RWPE1 (cell line): ENCODE data around the gene AGPAT4.
A peak's percentile ranks its signal among the peaks of the same experiment; 100 is the strongest.

Experiments
- CTCF ChIA-PET: fragments of 350-600 bp; sonication (Branson Sonifier 250); formaldehyde crosslinking; extraction: SDS; loops from one replicate; lab custom pipeline; 2021; lab: Yijun Ruan, JAX
- POLR2A ChIA-PET: fragments of 400-600 bp; formaldehyde crosslinking; extraction: SDS; loops from one replicate; lab custom pipeline; 2020; ENCODE audit warnings: antibody characterized with exemption; ENCODE audit not compliant: low non-redundant PET; lab: Yijun Ruan, JAX
- DNase-seq: peaks from one replicate; pipeline ENCODE4 v3.0.0; 2012; ENCODE audit warnings: low spot score
- H3K27ac ChIP-seq: fragments of 450-650 bp; 2 replicates; pipeline ENCODE4 v1.5.1; 2017
- TF ChIP-seq, protein P1 (sequence below): fragments of 450-650 bp; conservative IDR thresholded peaks from 2 replicates; pipeline ENCODE4 v1.5.1; 2017; ENCODE audit warnings: low read depth, mild to moderate bottlenecking

AGPAT4 gene

DNA sequence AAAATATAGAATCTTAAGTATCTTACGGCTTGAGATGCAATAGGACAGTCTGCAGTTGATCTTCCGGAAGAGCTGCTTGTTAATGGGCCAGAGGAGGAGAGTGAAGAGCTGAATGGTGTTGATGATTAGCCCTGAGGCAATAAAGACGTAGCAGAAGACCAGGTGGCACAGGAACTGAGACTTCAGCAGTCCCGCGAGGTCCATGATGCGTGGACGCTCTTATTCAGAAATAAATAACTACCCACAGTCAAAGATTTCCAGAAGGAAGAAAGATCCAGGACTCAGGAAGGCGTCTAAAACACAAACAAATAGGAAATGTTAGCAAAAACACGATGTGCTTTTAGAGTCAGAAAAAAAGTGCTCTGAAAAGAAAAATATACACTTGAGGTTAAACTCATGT is 41.9 kb downstream of the AGPAT4 start:
- POLR2A ChIA-PET: no interaction called here
- CTCF ChIA-PET: interaction anchor here (0.8 kb wide), 1 partner anchor 138 kb away, joined by 3 read pairs; no protein-coding TSS in a partner anchor

DNA sequence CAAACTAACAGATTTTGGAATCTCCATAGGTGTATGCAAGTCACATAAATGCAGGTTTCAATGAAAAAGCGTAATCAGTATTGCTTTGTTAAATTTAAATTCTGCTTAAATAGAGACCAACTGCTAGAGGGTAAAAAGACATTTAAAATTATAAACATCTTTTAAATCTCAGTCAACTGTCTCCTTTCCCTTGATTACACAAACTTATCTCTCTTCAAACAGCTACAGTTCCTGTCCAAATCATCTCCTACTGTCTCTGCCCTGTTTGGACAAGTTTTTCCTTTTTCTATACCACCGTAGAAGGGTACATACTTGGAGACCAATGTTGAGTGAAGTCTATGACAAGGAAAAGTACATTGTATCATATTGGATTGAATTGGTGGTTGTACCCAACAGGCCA is 43.5 kb downstream of the AGPAT4 start:
- CTCF ChIA-PET: no interaction called here
- H3K27ac ChIP-seq: no peak overlapping the region
- no peak for DNase-seq
- POLR2A ChIA-PET: no interaction called here
- TF ChIP-seq, protein P1, sequence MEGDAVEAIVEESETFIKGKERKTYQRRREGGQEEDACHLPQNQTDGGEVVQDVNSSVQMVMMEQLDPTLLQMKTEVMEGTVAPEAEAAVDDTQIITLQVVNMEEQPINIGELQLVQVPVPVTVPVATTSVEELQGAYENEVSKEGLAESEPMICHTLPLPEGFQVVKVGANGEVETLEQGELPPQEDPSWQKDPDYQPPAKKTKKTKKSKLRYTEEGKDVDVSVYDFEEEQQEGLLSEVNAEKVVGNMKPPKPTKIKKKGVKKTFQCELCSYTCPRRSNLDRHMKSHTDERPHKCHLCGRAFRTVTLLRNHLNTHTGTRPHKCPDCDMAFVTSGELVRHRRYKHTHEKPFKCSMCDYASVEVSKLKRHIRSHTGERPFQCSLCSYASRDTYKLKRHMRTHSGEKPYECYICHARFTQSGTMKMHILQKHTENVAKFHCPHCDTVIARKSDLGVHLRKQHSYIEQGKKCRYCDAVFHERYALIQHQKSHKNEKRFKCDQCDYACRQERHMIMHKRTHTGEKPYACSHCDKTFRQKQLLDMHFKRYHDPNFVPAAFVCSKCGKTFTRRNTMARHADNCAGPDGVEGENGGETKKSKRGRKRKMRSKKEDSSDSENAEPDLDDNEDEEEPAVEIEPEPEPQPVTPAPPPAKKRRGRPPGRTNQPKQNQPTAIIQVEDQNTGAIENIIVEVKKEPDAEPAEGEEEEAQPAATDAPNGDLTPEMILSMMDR: no peak

More for the DNA sequence above, 41.9 kb downstream of the AGPAT4 start:
- no peak for DNase-seq
- H3K27ac ChIP-seq: no peak overlapping the region
- TF ChIP-seq, protein P1: no peak

GRCh38 chr6:161228921-161229591 is 44.8 kb downstream of the AGPAT4 start:
- POLR2A ChIA-PET: no interaction called here
- TF ChIP-seq, protein P1: no peak
- CTCF ChIA-PET: no interaction called here
- H3K27ac ChIP-seq: peak overlapping the region; percentile 38; the same call in 1 of the 2 replicates
- peak; percentile 56 for DNase-seq

DNA sequence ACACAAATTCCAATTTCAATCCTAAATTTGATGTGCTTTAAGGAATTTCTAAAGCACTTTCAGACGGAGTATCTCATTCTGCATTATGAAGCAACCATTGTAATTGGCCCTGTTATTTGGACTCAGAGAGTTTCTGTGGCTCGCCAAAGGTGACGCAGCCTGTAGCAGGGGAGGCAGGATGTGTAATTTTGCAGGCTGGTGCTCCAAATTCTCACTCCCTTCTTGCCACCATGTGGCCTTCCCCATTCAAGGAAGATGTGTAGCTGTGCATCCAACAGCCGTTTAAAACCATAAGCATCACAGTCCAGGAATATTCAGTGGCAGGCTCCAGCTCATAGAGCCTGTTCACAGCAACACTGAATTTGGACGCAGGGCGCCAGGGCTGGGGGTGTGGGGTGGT is 45.8 kb downstream of the AGPAT4 start:
- no peak for DNase-seq
- no peak overlapping the region for H3K27ac ChIP-seq
- TF ChIP-seq, protein P1: no peak
- ChIA-PET CTCF (interaction anchor here (0.6 kb wide), 1 partner anchor 145 kb away, joined by 4 read pairs; no protein-coding TSS in a partner anchor), POLR2A (no interaction called here)

- ChIA-PET CTCF (interaction anchor here (0.6 to 0.7 kb wide), 2 partner anchors 146 to 147 kb away, joined by 3 to 4 read pairs; no protein-coding TSS in a partner anchor), POLR2A (no interaction called here)
These were observed 46.6 kb downstream of the AGPAT4 start for GRCh38 chr6:161227004-161227960.

More at GRCh38 chr6:161227004-161227960, 46.6 kb downstream of the AGPAT4 start:
- TF ChIP-seq, protein P1: no peak
- DNase-seq: no peak
- no peak overlapping the region for H3K27ac ChIP-seq
